IMR-90 (cell line): Measurements from ENCODE around the gene LRPAP1. TPM values are rescaled to one million over a fixed set of nuclear protein-coding genes. Genes with fewer than 3 reads are reported as not detected.

Experiments
- ATAC-seq: fragments of 200-7000 bp; cut with Tn5 transposase; 2 replicates; pipeline ENCODE4 v1.9.1; 2020; ENCODE audit warnings: low read depth, mild to moderate bottlenecking, moderate library complexity
- BruUV-seq: library from RNA; stranded (reverse); fragments of 400-500 nt; replicated peaks from 2 replicates; lab custom pipeline; 2021; lab: Mats Ljungman, UMichigan
- CTCF ChIA-PET: fragments of 300-600 bp; formaldehyde crosslinking; extraction: SDS; loops from one replicate; lab custom pipeline; 2021; ENCODE audit warnings: antibody characterized with exemption; lab: Yijun Ruan, JAX
- POLR2A ChIA-PET: fragments of 300-600 bp; sonication (Branson Sonifier 250); formaldehyde crosslinking; loops from one replicate; lab custom pipeline; 2022; ENCODE audit warnings: antibody characterized with exemption; ENCODE audit not compliant: unreplicated experiment; lab: Charles Lee
- DNase-seq: peaks from one replicate; pipeline ENCODE4 v3.0.0; 2013
- H2AFZ ChIP-seq: replicated peaks from 2 replicates; pipeline ENCODE3; 2013; ENCODE audit warnings: low read length, mild to moderate bottlenecking; ENCODE audit not compliant: poor library complexity
- H2AK5ac ChIP-seq: 2 replicates; pipeline ENCODE4 v1.6.1; 2013; ENCODE audit warnings: low read depth, low read length, inconsistent platforms
- H2AK9ac ChIP-seq: replicated peaks from 2 replicates; pipeline ENCODE3; 2013; ENCODE audit warnings: mild to moderate bottlenecking, low read depth, low read length, moderate library complexity; ENCODE audit not compliant: poor library complexity
- H2BK120ac ChIP-seq: 2 replicates; pipeline ENCODE4 v1.6.1; 2013; ENCODE audit warnings: low read depth, low read length, inconsistent platforms
- H2BK15ac ChIP-seq: 3 replicates; pipeline ENCODE4 v1.6.1; 2013; ENCODE audit warnings: low read depth, low read length, inconsistent platforms
- H2BK20ac ChIP-seq: 2 replicates; pipeline ENCODE4 v1.6.1; 2013; ENCODE audit warnings: low read depth, mild to moderate bottlenecking, inconsistent platforms, low read length, moderate library complexity
- H2BK5ac ChIP-seq: 2 replicates; pipeline ENCODE4 v1.6.1; 2013; ENCODE audit warnings: mild to moderate bottlenecking, low read depth, low read length, inconsistent platforms; ENCODE audit not compliant: poor library complexity, severe bottlenecking
- H3K14ac ChIP-seq: replicated peaks from 2 replicates; pipeline ENCODE4 v1.6.1; 2013; ENCODE audit warnings: low read depth, low read length, inconsistent platforms
- H3K18ac ChIP-seq: 2 replicates; pipeline ENCODE4 v1.6.1; 2013; ENCODE audit warnings: low read depth, low read length, control low read depth
- H3K23ac ChIP-seq: 2 replicates; pipeline ENCODE4 v1.6.1; 2013; ENCODE audit warnings: low read depth, low read length, inconsistent platforms
- H3K27ac ChIP-seq: 2 replicates; pipeline ENCODE4 v1.5.1; 2013; ENCODE audit warnings: mild to moderate bottlenecking, control low read depth, low read length; ENCODE audit not compliant: insufficient read depth
- H3K27me3 ChIP-seq: 2 replicates; pipeline ENCODE4 v1.6.1; 2013; ENCODE audit warnings: low read length; ENCODE audit not compliant: control insufficient read depth, insufficient read depth
- H3K36me3 ChIP-seq: 2 replicates; pipeline ENCODE4 v1.6.1; 2013; ENCODE audit warnings: low read length, mixed read lengths; ENCODE audit not compliant: control insufficient read depth, insufficient read depth
- H3K4ac ChIP-seq: 2 replicates; pipeline ENCODE4 v1.6.1; 2013; ENCODE audit warnings: low read depth, low read length, inconsistent platforms
- H3K4me1 ChIP-seq: 2 replicates; pipeline ENCODE4 v1.6.1; 2013; ENCODE audit warnings: low read length, mixed read lengths; ENCODE audit not compliant: control insufficient read depth, insufficient read depth
- H3K4me2 ChIP-seq: 2 replicates; pipeline ENCODE4 v1.6.1; 2013; ENCODE audit warnings: low read depth, mild to moderate bottlenecking, control low read depth, low read length, moderate library complexity
- H3K4me3 ChIP-seq: 2 replicates; pipeline ENCODE4 v1.5.1; 2013; ENCODE audit warnings: low read depth, mild to moderate bottlenecking, control low read depth, low read length, moderate library complexity; ENCODE audit not compliant: insufficient read depth
- H3K56ac ChIP-seq: 2 replicates; pipeline ENCODE4 v1.6.1; 2013; ENCODE audit warnings: low read length, inconsistent platforms; ENCODE audit not compliant: insufficient read depth; ENCODE audit errors: extremely low read depth
- H3K79me1 ChIP-seq, 2 experiments: 2 replicates each; pipeline ENCODE4 v1.6.1; 2013; ENCODE audit warnings: low read length in 2 of 2, inconsistent platforms in 1 of 2, low read depth in 1 of 2
- H3K9ac ChIP-seq: 2 replicates; pipeline ENCODE4 v1.6.1; 2013; ENCODE audit warnings: low read depth, low read length, control low read depth
- H3K9me1 ChIP-seq: 2 replicates; pipeline ENCODE4 v1.6.1; 2013; ENCODE audit warnings: low read length, inconsistent platforms; ENCODE audit not compliant: insufficient read depth
- H3K9me3 ChIP-seq: 2 replicates; pipeline ENCODE4 v1.6.1; 2013; ENCODE audit warnings: low read length; ENCODE audit not compliant: control insufficient read depth, insufficient read depth
- H4K20me1 ChIP-seq: 2 replicates; pipeline ENCODE4 v1.6.1; 2013; ENCODE audit warnings: low read length, inconsistent platforms; ENCODE audit not compliant: insufficient read depth
- H4K5ac ChIP-seq: 2 replicates; pipeline ENCODE4 v1.6.1; 2013; ENCODE audit warnings: mild to moderate bottlenecking, low read depth, low read length, control low read depth
- H4K8ac ChIP-seq, 2 experiments: 2 replicates each; pipeline ENCODE4 v1.6.1; 2013; ENCODE audit warnings: low read depth in 2 of 2, low read length in 2 of 2, control low read depth in 1 of 2, inconsistent platforms in 1 of 2
- H4K91ac ChIP-seq: 2 replicates; pipeline ENCODE4 v1.6.1; 2013; ENCODE audit warnings: low read depth, low read length, inconsistent platforms; ENCODE audit not compliant: insufficient read depth
- BHLHE40 ChIP-seq: fragments of 150-350 bp; IDR thresholded peaks from 2 replicates; pipeline ENCODE4 v1.6.1; 2016; ENCODE audit warnings: mild to moderate bottlenecking, low read depth, low read length
- CTCF ChIP-seq: conservative IDR thresholded peaks from 2 replicates; pipeline ENCODE4 v1.5.1; 2012; ENCODE audit warnings: mild to moderate bottlenecking, low read depth, low read length, improper control_type of control experiment
- MAZ ChIP-seq: IDR thresholded peaks from 2 replicates; pipeline ENCODE4 v1.6.1; 2012; ENCODE audit warnings: low read depth, mild to moderate bottlenecking, low read length, improper control_type of control experiment, moderate library complexity, borderline replicate concordance
- MXI1 ChIP-seq: IDR thresholded peaks from 2 replicates; pipeline ENCODE4 v1.6.1; 2012; ENCODE audit warnings: low read depth, mild to moderate bottlenecking, low read length, moderate library complexity, borderline replicate concordance
- POLR2A ChIP-seq: IDR thresholded peaks from 2 replicates; pipeline ENCODE4 v1.6.1; 2012; ENCODE audit warnings: mild to moderate bottlenecking, low read depth, low read length
- RFX5 ChIP-seq: IDR thresholded peaks from 2 replicates; pipeline ENCODE4 v1.8.0; 2012; ENCODE audit warnings: low read depth, mild to moderate bottlenecking, low read length, moderate library complexity
- SMC3 ChIP-seq: fragments of 150-350 bp; IDR thresholded peaks from 2 replicates; pipeline ENCODE4 v1.6.1; 2016; ENCODE audit warnings: low read depth, mild to moderate bottlenecking, antibody characterized with exemption, low read length, moderate library complexity
- WGBS, 2 experiments: methylation state at CpG; one replicate each; pipeline versions ENCODE4 v1.1.5 to v1.1.7; 2013; ENCODE audit warnings: missing lambda C conversion rate in 2 of 2; ENCODE audit not compliant: insufficient read length in 1 of 2; ENCODE audit errors: extremely low coverage in 2 of 2; 5-methylcytosine and 5-hydroxymethylcytosine counted together
- dilution Hi-C: fragments of 300-500 bp; cut with HindIII; formaldehyde crosslinking; loops from one replicate; pipeline ENCODE4 v1.14.3; 2018; ENCODE audit warnings: low sequenced_read_pairs; ENCODE audit not compliant: unreplicated experiment
- in situ Hi-C: fragments of 300-500 bp; cut with MboI; formaldehyde crosslinking; loops from 3 replicates; pipeline ENCODE4 v1.14.3; 2019; ENCODE audit warnings: low sequenced_read_pairs, inconsistent platforms, mixed read lengths
- intact Hi-C: fragments of 100-400 bp; cut with micrococcal nuclease; formaldehyde crosslinking; loops from 2 replicates; pipeline ENCODE4 v1.10.0; 2022
- polyA plus RNA-seq, 3 experiments: library from polyadenylated mRNA; depleted of rRNA; stranded (reverse); fragments of >200 nt; gene quantifications; 2 replicates each; pipeline ENCODE4 v1.2.3, GENCODE V29; 2012; ENCODE audit warnings: low replicate concordance in 1 of 3
- total RNA-seq: library from RNA; depleted of rRNA; stranded (reverse); fragments of >200 nt; gene quantifications from 2 replicates; pipeline ENCODE4 v1.2.3, GENCODE V29; 2012
- TF ChIP-seq, protein P1 (sequence below): fragments of 150-350 bp; IDR thresholded peaks from 2 replicates; pipeline ENCODE4 v1.6.1; 2016; ENCODE audit warnings: low read depth, mild to moderate bottlenecking, low read length, moderate library complexity, borderline replicate concordance

Gene LRPAP1
- total and polyA plus RNA-seq, 2 of the 4 experiments (the other 2 are of a cell fraction): 135 to 175 TPM

GRCh38 chr4:3471886-3472285 lies 60.3 kb downstream of the LRPAP1 start:
- H2BK20ac ChIP-seq: no peak overlapping the region
- H3K4me1 ChIP-seq: no peaks in the 10 kb centered on the region
- no peak overlapping the region for H3K9ac ChIP-seq
- H3K18ac ChIP-seq: no peak overlapping the region
- H2BK5ac ChIP-seq: no peak overlapping the region
- H3K14ac ChIP-seq: no peak overlapping the region
- intact Hi-C loops: no loop called here
- no peak overlapping the region for H3K4me3 ChIP-seq
- BruUV-seq: no TSS peak
- no peaks in the 10 kb centered on the region for H3K36me3 ChIP-seq
- no peak overlapping the region for H4K5ac ChIP-seq
- WGBS, 2 experiments: 87% methylated on average over 11 of the region's 15 CpGs; no CpG with 5 or more reads in 1 of the 2 experiments
- H3K27me3 ChIP-seq: peaks cover 35% of the 10 kb centered on the region; the same call in 1 of the 2 replicates
- H4K20me1 ChIP-seq: 0 out of 2 replicates have a peak, but pooled peaks cover 8% of the 10 kb centered on the region
- H3K56ac ChIP-seq: no peak overlapping the region
- H3K4ac ChIP-seq: no peak overlapping the region
- no peak overlapping the region for H2AK9ac ChIP-seq
- H4K91ac ChIP-seq: no peak overlapping the region
- DNase-seq: no peak
- H3K23ac ChIP-seq: no peak overlapping the region
- no peak overlapping the region for H3K27ac ChIP-seq
- H2AK5ac ChIP-seq: no peak overlapping the region
- no peak for TF ChIP-seq MXI1
- TF ChIP-seq MAZ: no peak
- TF ChIP-seq, protein P1, sequence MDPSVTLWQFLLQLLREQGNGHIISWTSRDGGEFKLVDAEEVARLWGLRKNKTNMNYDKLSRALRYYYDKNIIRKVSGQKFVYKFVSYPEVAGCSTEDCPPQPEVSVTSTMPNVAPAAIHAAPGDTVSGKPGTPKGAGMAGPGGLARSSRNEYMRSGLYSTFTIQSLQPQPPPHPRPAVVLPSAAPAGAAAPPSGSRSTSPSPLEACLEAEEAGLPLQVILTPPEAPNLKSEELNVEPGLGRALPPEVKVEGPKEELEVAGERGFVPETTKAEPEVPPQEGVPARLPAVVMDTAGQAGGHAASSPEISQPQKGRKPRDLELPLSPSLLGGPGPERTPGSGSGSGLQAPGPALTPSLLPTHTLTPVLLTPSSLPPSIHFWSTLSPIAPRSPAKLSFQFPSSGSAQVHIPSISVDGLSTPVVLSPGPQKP: no peak
- no peak for TF ChIP-seq SMC3
- no peak for TF ChIP-seq BHLHE40
- TF ChIP-seq CTCF: no peak
- no peak for TF ChIP-seq RFX5
- TF ChIP-seq POLR2A: no peak
- H3K79me1 ChIP-seq: no peaks in the 10 kb centered on the region
- POLR2A ChIA-PET: interaction anchor here (0.7 kb wide), 1 partner anchor 20 kb away, joined by 3 read pairs; no protein-coding TSS in a partner anchor
- in situ Hi-C loops: no loop called here
- no peak for ATAC-seq
- dilution Hi-C loops: no loop called here
- no peak overlapping the region for H3K4me2 ChIP-seq
- H2BK120ac ChIP-seq: no peak overlapping the region
- CTCF ChIA-PET: interaction anchor here (1.0 kb wide), 1 partner anchor 9 kb away, joined by 5 read pairs; no protein-coding TSS in a partner anchor
- H3K9me3 ChIP-seq: no peaks in the 10 kb centered on the region
- no peak overlapping the region for H2BK15ac ChIP-seq
- H4K8ac ChIP-seq: no peak overlapping the region
- 0 out of 2 replicates have a peak, but pooled peaks cover 5% of the 10 kb centered on the region for H3K9me1 ChIP-seq
- H2AFZ ChIP-seq: no peak overlapping the region
